HepG2 (cell line): ENCODE data around the gene PPP2R2C. TPM values are rescaled to one million over a fixed set of nuclear protein-coding genes. Genes with fewer than 3 reads are reported as not detected.

Experiments used
- ATAC-seq: fragments of 200-7000 bp; cut with Tn5 transposase; 3 replicates; pipeline ENCODE4 v1.9.1; 2020; ENCODE audit warnings: mild to moderate bottlenecking, moderate library complexity
- BruUV-seq: library from RNA; stranded (reverse); fragments of 400-500 nt; replicated peaks from 2 replicates; lab custom pipeline; 2021; lab: Mats Ljungman, UMichigan
- CTCF ChIA-PET: fragments of 300-600 bp; formaldehyde crosslinking; extraction: SDS; loops from one replicate; lab custom pipeline; 2021; ENCODE audit warnings: low total read pairs, inconsistent platforms, low intra/inter-chr PET ratio; lab: Yijun Ruan, JAX
- POLR2A ChIA-PET: fragments of 350-600 bp; sonication (Branson Sonifier 250); formaldehyde crosslinking; loops from one replicate; lab custom pipeline; 2020; ENCODE audit warnings: antibody characterized with exemption, inconsistent platforms; lab: Yijun Ruan, JAX
- DNase-seq: peaks from one replicate; pipeline ENCODE4 v3.0.0-alpha.2; 2015; ENCODE audit warnings: low spot score
- FAIRE-seq: peaks from 3 replicates; lab custom pipeline; 2011; peaks lifted over from hg19 to GRCh38; lab: Jason Lieb, UNC
- H2AFZ ChIP-seq: one replicate; pipeline ENCODE4 v1.6.1; 2011; ENCODE audit warnings: low read length, inconsistent platforms
- H3K27ac ChIP-seq: fragments of 300-600 bp; 3 replicates; pipeline ENCODE4 v1.8.0; 2011; ENCODE audit warnings: mixed run types, mild to moderate bottlenecking, mixed read lengths, low read length, inconsistent platforms; ENCODE audit not compliant: insufficient read depth; ENCODE audit errors: extremely low read length
- H3K27me3 ChIP-seq, 2 experiments: fragments of 200-600 bp in 1 of 2; 2 replicates in 1 of 2; 3 replicates in 1 of 2; pipeline versions ENCODE4 v1.6.0 to v1.8.0; 2011; ENCODE audit warnings: low read length in 2 of 2, mild to moderate bottlenecking in 2 of 2, moderate library complexity in 2 of 2, inconsistent platforms in 1 of 2; ENCODE audit not compliant: insufficient read depth in 2 of 2, control insufficient read depth in 1 of 2
- H3K36me3 ChIP-seq, 2 experiments: fragments of 200-600 bp in 1 of 2; replicated peaks in 1 of 2; 2 replicates in 1 of 2; 3 replicates in 1 of 2; pipeline versions ENCODE4 v1.5.1 to v1.8.0; 2011; ENCODE audit warnings: low read length in 2 of 2, inconsistent platforms in 1 of 2; ENCODE audit not compliant: insufficient read depth in 2 of 2, control insufficient read depth in 1 of 2
- H3K4me1 ChIP-seq: 2 replicates; pipeline ENCODE4 v1.5.1; 2012; ENCODE audit warnings: low read length, inconsistent platforms; ENCODE audit not compliant: insufficient read depth
- H3K4me2 ChIP-seq: 2 replicates; pipeline ENCODE4 v1.6.0; 2011; ENCODE audit warnings: low read depth, low read length, inconsistent platforms
- H3K4me3 ChIP-seq, 3 experiments: fragments of 200-600 bp in 1 of 3; sonication (generic), shearing (Covaris generic) in 1 of 3; replicated peaks in 1 of 3; 2 replicates each; pipeline ENCODE4 v1.5.1; 2011 to 2016; ENCODE audit warnings: low read length in 3 of 3, inconsistent platforms in 2 of 3, low read depth in 2 of 3, mild to moderate bottlenecking in 2 of 3, control low read depth in 1 of 3, mixed read lengths in 1 of 3; ENCODE audit not compliant: insufficient read depth in 1 of 3
- H3K79me2 ChIP-seq: one replicate; pipeline ENCODE4 v1.6.1; 2011; ENCODE audit warnings: low read length, inconsistent platforms; ENCODE audit not compliant: insufficient read depth
- H3K9ac ChIP-seq: 2 replicates; pipeline ENCODE4 v1.6.0; 2011; ENCODE audit warnings: mild to moderate bottlenecking, low read depth, low read length, inconsistent platforms; ENCODE audit not compliant: insufficient read depth
- H3K9me3 ChIP-seq: 2 replicates; pipeline ENCODE4 v1.5.1; 2012; ENCODE audit warnings: mild to moderate bottlenecking, low read length
- H4K20me1 ChIP-seq: 2 replicates; pipeline ENCODE4 v1.6.0; 2011; ENCODE audit warnings: inconsistent platforms, mild to moderate bottlenecking, low read length, moderate library complexity; ENCODE audit not compliant: insufficient read depth
- BCL6 ChIP-seq: IDR thresholded peaks from 2 replicates; pipeline ENCODE4 v1.6.1; 2016; ENCODE audit warnings: missing genetic modification reagents, missing compliant biosample characterization
- GABPB1 ChIP-seq: IDR thresholded peaks from 2 replicates; pipeline ENCODE4 v1.6.1; 2016; ENCODE audit warnings: mild to moderate bottlenecking, missing genetic modification reagents, moderate library complexity, missing compliant biosample characterization
- ONECUT2 ChIP-seq: sonication (generic); formaldehyde crosslinking; IDR thresholded peaks from 2 replicates; pipeline ENCODE4 v1.4.0; 2020; ENCODE audit warnings: missing genetic modification reagents
- RARA ChIP-seq: IDR thresholded peaks from 2 replicates; pipeline ENCODE4 v1.6.1; 2016; ENCODE audit warnings: missing genetic modification reagents, missing compliant biosample characterization
- RXRB ChIP-seq: IDR thresholded peaks from 2 replicates; pipeline ENCODE4 v1.6.1; 2016; ENCODE audit warnings: borderline replicate concordance, missing genetic modification reagents, missing compliant biosample characterization
- SMAD9 ChIP-seq: sonication (generic); formaldehyde crosslinking; IDR thresholded peaks from 2 replicates; pipeline ENCODE4 v1.5.1; 2020; ENCODE audit warnings: mild to moderate bottlenecking, missing genetic modification reagents
- ZC3H4 ChIP-seq: sonication (generic); formaldehyde crosslinking; IDR thresholded peaks from 2 replicates; pipeline ENCODE4 v1.4.0; 2020; ENCODE audit warnings: missing genetic modification reagents, borderline replicate concordance
- ZFP41 ChIP-seq: sonication (generic); formaldehyde crosslinking; IDR thresholded peaks from 2 replicates; pipeline ENCODE4 v1.4.0; 2020; ENCODE audit warnings: mild to moderate bottlenecking, missing genetic modification reagents, borderline replicate concordance
- ZNF10 ChIP-seq: sonication (generic); formaldehyde crosslinking; IDR thresholded peaks from 2 replicates; pipeline ENCODE4 v1.4.0; 2020; ENCODE audit warnings: mild to moderate bottlenecking, low read depth, missing genetic modification reagents, borderline replicate concordance
- ZNF251 ChIP-seq: sonication (generic); formaldehyde crosslinking; IDR thresholded peaks from 2 replicates; pipeline ENCODE4 v1.9.0; 2021; ENCODE audit warnings: mild to moderate bottlenecking, missing genetic modification reagents
- ZNF543 ChIP-seq: sonication (generic); formaldehyde crosslinking; IDR thresholded peaks from 2 replicates; pipeline ENCODE4 v1.4.0; 2020; ENCODE audit warnings: mild to moderate bottlenecking, missing genetic modification reagents
- ZNF782 ChIP-seq: sonication (generic); formaldehyde crosslinking; IDR thresholded peaks from 2 replicates; pipeline ENCODE4 v1.4.0; 2020; ENCODE audit warnings: missing genetic modification reagents, mild to moderate bottlenecking, borderline replicate concordance
- WGBS: methylation state at CpG from one replicate; pipeline ENCODE4 v1.1.6; 2017; ENCODE audit warnings: low lambda C conversion rate; 5-methylcytosine and 5-hydroxymethylcytosine counted together
- in situ Hi-C: cut with HindIII; loops from 2 replicates; pipeline ENCODE4 v1.10.0; 2017; ENCODE audit warnings: low pct_unique_long_range_greater_than_20kb; ENCODE audit not compliant: extremely low pct_ligation_motif_present
- intact Hi-C: fragments of 100-400 bp; cut with micrococcal nuclease; formaldehyde crosslinking; loops from one replicate; pipeline ENCODE4 v1.10.0; 2022; ENCODE audit not compliant: unreplicated experiment
- polyA plus RNA-seq, 8 experiments: library from polyadenylated mRNA; depleted of rRNA in 3 of 8; stranded (reverse) in 7 of 8; unstranded in 1 of 8; fragments of >200 nt; fragmentation: Illumina TruSeq in 4 of 8; extraction: Trizol in 4 of 8; gene quantifications; 2 replicates each; pipeline versions ENCODE4 v1.2.1 to v1.2.3, GENCODE V29; 2011 to 2016; ENCODE audit warnings: low read depth in 4 of 8, missing spikeins in 1 of 8, mixed read lengths in 1 of 8; ENCODE audit not compliant: insufficient read depth in 1 of 8
- total RNA-seq, 5 experiments: library from RNA; depleted of rRNA; stranded (reverse); fragments of >200 nt; fragmentation: Illumina TruSeq; extraction: Trizol; gene quantifications; 2 replicates each; pipeline ENCODE4 v1.2.3, GENCODE V29; 2016; ENCODE audit warnings: low read depth in 1 of 5
- TF ChIP-seq, protein P1 (sequence below): sonication (generic); formaldehyde crosslinking; IDR thresholded peaks from 2 replicates; pipeline ENCODE4 v1.4.0; 2020; ENCODE audit warnings: missing genetic modification reagents
- TF ChIP-seq, protein P2 (sequence below): sonication (generic); formaldehyde crosslinking; IDR thresholded peaks from 2 replicates; pipeline ENCODE4 v1.5.1; 2020; ENCODE audit warnings: missing genetic modification reagents, mild to moderate bottlenecking, borderline replicate concordance
- TF ChIP-seq, protein P3 (sequence below), 2 experiments: fragments of 450-650 bp in 1 of 2; sonication (generic) in 1 of 2; formaldehyde crosslinking; IDR thresholded peaks; 2 replicates each; pipeline versions ENCODE4 v1.5.0 to v1.8.0; 2020 to 2022; ENCODE audit warnings: mild to moderate bottlenecking in 1 of 2, missing genetic modification reagents in 1 of 2
- TF ChIP-seq, protein P4 (sequence below): IDR thresholded peaks from 2 replicates; pipeline ENCODE4 v1.6.1; 2016; ENCODE audit warnings: missing biosample characterization, missing genetic modification reagents, low read depth

Gene PPP2R2C
- total and polyA plus RNA-seq, 2 of the 13 experiments (the other 11 are each of a cell fraction or from before 2014, with no cell fraction given) = 0.60 to 8.6 TPM

DNA sequence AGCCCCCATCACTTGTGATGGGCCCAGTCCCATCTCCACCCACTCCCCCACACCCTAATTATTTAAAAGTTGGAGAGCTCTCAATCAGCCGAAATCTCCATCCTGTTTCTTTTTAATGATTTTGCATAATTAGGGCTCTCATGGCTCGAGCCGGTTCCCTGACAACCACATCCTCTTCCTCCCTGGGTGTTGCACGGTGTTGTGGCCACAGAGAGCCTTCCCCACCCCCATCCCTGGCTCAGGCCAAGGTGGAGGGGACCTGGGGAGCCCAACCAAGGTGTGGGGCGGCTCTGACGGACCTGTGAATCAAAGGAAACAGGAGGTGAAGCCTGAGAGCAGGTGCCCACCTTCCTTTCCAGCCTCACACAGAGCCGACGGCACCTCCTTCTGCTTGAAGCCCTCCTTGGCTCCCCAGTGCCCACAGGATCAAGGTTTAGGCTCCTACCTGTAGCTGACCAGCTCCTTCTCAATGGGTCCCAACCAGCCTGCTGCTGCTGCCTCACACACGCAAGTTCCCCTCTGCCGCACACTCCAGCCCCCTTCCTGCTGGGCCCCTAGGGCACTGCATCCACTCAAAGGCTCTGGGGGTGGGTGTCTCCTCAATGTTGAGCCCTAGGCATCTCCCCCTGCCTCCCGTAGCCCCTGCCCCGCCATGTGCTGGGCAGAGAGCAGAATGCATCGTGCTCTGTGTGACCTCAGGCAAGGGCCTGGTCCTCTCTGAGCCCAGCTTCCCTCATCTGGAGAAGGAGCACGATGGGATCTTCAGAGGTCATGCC, 134.1 kb downstream of the PPP2R2C start (continued):
- TF ChIP-seq, protein P1, sequence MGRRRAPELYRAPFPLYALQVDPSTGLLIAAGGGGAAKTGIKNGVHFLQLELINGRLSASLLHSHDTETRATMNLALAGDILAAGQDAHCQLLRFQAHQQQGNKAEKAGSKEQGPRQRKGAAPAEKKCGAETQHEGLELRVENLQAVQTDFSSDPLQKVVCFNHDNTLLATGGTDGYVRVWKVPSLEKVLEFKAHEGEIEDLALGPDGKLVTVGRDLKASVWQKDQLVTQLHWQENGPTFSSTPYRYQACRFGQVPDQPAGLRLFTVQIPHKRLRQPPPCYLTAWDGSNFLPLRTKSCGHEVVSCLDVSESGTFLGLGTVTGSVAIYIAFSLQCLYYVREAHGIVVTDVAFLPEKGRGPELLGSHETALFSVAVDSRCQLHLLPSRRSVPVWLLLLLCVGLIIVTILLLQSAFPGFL = no peak
- TF ChIP-seq, all 625 proteins: peak for 1

DNA sequence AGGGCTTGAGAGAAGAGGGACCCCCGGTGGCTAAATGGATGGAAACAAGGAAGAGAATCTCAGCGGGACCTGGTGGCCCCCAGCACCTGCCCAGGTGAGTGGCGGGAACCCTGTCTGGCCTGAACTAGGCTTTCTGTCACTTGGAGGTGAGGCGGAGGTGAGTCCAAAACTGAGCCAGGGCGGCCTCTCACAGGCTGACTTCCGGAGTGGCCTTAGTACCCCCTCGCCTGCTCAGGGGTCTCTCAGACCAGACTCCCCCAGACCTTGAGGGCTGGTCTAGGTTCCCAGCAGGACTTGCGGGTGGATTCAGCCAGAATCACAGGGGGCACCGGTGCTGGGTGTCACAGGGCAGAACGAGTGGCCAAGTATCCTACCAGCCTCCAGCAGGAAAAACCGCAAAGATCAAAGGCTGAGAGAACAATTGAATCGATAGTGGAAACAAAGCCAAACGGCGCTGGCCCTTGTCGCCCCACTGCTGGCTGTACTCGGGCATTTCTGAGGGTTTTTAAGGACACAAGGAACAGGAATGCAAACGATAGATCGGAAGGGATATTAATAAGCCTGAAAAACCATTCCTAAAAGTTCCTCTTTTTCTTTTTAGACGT, 135.0 kb downstream of the PPP2R2C start:
- no peaks in the 10 kb centered on the region for H3K79me2 ChIP-seq
- no TSS peak for BruUV-seq
- H3K4me1 ChIP-seq = peaks cover 15% of the 10 kb centered on the region
- intact Hi-C loops = no loop called here
- H3K9ac ChIP-seq = no peak overlapping the region
- H3K9me3 ChIP-seq = no peaks in the 10 kb centered on the region
- H3K27me3 ChIP-seq = peaks cover 0 to 36% of the 10 kb centered on the region in 2 experiments; a peak in 4 of 5 replicates
- no peak for FAIRE-seq
- H3K36me3 ChIP-seq = no peaks in the 10 kb centered on the region
- no peak overlapping the region for H2AFZ ChIP-seq
- WGBS = 6% methylated on average over 14 of the region's 19 CpGs
- no peaks in the 10 kb centered on the region for H4K20me1 ChIP-seq
- no peak overlapping the region; a peak in 1 of 6 replicates for H3K4me3 ChIP-seq
- peak; percentile 58 for ATAC-seq
- in situ Hi-C loops = loop anchor here (10.0 kb wide), 1 partner anchor 207 kb away; no protein-coding TSS in a partner anchor
- CTCF ChIA-PET = no interaction called here
- no peak overlapping the region for H3K27ac ChIP-seq
- POLR2A ChIA-PET = no interaction called here
- peak; percentile 64 for DNase-seq
- 0 out of 2 replicates have a peak overlapping the region, but pooled peaks have one; percentile 36 for H3K4me2 ChIP-seq
- no peak for TF ChIP-seq SMAD9
- TF ChIP-seq GABPB1 (CRISPR knock-in tag) = no peak
- 0 out of 2 replicates have a peak, but pooled peaks have one; percentile 20 for TF ChIP-seq BCL6
- TF ChIP-seq ZFP41 (CRISPR knock-in tag) = no peak
- TF ChIP-seq ZC3H4 (CRISPR knock-in tag) = no peak
- TF ChIP-seq ZNF782 (CRISPR knock-in tag) = no peak
- peak; percentile 81 for TF ChIP-seq ONECUT2
- TF ChIP-seq, protein P2, sequence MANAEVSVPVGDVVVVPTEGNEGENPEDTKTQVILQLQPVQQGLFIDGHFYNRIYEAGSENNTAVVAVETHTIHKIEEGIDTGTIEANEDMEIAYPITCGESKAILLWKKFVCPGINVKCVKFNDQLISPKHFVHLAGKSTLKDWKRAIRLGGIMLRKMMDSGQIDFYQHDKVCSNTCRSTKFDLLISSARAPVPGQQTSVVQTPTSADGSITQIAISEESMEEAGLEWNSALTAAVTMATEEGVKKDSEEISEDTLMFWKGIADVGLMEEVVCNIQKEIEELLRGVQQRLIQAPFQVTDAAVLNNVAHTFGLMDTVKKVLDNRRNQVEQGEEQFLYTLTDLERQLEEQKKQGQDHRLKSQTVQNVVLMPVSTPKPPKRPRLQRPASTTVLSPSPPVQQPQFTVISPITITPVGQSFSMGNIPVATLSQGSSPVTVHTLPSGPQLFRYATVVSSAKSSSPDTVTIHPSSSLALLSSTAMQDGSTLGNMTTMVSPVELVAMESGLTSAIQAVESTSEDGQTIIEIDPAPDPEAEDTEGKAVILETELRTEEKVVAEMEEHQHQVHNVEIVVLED (CRISPR knock-in tag) = no peak
- no peak for TF ChIP-seq ZNF543 (CRISPR knock-in tag)
- TF ChIP-seq, protein P3, sequence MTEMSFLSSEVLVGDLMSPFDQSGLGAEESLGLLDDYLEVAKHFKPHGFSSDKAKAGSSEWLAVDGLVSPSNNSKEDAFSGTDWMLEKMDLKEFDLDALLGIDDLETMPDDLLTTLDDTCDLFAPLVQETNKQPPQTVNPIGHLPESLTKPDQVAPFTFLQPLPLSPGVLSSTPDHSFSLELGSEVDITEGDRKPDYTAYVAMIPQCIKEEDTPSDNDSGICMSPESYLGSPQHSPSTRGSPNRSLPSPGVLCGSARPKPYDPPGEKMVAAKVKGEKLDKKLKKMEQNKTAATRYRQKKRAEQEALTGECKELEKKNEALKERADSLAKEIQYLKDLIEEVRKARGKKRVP (CRISPR knock-in tag; IDR thresholded peaks at IDR 0.05) = no peak
- peak; percentile 55; the same call in 1 of the 2 replicates for TF ChIP-seq RARA (CRISPR knock-in tag)
- peak; percentile 88 for TF ChIP-seq RXRB
- TF ChIP-seq, protein P4, sequence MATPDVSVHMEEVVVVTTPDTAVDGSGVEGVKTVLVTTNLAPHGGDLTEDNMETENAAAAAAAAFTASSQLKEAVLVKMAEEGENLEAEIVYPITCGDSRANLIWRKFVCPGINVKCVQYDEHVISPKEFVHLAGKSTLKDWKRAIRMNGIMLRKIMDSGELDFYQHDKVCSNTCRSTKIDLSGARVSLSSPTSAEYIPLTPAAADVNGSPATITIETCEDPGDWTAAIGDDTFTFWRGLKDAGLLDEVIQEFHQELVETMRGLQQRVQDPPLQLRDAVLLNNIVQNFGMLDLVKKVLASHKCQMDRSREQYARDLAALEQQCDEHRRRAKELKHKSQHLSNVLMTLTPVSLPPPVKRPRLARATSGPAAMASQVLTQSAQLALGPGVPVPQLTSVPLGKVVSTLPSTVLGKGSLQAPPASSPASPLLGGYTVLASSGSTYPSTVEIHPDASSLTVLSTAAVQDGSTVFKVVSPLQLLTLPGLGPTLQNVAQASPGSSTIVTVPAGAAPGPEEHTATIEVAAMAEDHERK (CRISPR knock-in tag) = no peak
- TF ChIP-seq ZNF10 = no peak
- TF ChIP-seq ZNF251 (CRISPR knock-in tag) = no peak
